Stimulated activated CD8-positive, alpha-beta memory T cell treated with anti-CD3 and anti-CD28 coated beads, Interleukin-12 subunit alpha, Interleukin-12 subunit beta, amount 100 ng/mL, for 1 hour (primary cell): ENCODE results near the gene NHLRC1.
A peak's percentile ranks its signal among the peaks of the same experiment; 100 is the strongest.
"Not testable (repeated sequence)": the region's sequence is repeated elsewhere in the genome, so short reads cannot be mapped to it uniquely, and the experiment has no call there.

Source experiments
- DNase-seq: peaks from one replicate; pipeline ENCODE4 v3.0.0-alpha.2; 2020; ENCODE audit warnings: low read depth

NHLRC1 gene

DNA sequence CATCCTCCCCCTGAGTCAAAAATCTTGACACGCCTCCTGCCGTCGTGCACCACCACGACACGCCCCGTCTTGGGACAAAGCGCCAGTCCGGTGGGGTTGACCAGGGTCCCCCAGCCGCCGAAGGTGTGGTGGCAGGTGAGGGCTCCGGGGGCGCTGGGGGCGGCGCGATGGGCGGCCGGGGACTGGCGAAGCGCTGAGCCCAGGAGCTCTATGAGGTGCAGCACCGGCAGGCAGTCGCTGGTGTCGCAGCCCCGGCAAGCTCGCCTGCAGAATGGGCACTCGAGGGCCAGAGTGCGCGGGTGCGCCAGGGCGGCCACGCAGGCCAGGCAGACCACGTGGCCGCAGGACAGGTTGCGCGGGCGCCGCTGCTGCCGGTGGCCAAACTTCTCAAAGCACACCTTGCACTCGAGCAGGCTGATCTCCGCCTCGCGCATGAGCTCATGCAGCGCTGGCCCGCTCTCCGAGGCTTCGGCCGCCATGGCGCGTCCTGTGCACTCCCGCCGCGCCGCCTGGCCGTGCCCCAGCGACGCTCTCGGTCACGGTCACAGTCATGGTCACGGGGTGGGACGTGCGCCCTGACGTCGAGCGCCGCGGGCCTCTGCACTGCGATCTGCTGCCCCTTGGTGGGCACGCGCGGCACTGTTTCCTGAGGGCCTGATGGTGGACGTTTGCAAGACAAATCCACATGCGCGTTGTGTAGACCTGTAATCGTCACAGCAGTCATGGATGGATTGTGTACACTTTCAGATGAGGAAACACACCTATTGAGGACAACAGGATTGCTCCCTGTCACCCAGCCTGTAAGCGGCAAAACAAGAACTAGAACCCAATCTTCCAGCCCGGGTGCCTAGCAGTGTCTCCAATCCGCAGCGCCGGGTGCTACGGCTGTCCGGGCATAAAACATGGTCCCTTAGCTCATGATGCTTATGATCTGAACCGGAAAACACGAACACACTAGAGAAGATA is at the start of gene NHLRC1:
Gene NHLRC1 (minus strand): TSS at position 550 of the 966 bp plus-strand sequence. CDS start 71 bp downstream, at position 479.
- peak; percentile 52 for DNase-seq

DNA sequence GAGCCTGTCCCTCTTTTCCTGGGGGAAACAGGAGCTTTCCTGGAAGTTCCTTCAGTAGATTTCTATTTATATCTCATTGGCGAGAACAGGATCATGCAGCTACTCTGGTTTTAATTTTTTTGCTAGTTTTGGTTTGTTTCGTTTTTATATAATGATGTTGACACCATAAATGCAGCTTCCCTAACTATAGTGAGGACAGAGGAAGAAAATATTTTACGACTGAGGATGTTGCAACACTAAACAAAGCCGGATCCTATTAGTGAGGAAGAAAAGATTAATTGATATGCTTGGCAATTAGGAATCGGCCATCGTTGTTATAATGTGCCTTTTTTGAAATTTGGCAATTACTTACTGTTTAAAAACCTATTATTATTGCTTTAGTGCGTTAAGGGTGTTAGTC is 49.4 kb upstream of the NHLRC1 start:
- no peak for DNase-seq

DNA sequence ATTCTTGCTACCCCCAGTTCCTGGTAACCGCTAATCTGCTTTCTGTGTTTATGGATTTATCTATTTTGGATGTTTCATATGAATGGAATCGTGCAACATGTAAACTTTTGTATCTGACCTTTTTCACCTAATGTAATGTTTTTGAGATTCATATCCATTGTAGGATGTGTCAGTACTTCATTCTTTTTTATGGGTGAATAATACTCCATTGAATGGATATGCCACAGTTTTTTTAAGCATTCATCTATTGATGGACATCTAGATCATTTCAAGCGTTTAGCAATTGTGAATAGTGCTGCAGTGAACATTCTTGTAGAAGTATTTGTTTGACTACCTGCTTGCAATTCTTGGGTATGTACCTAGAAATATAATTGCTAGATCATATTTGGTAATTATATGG is 45.8 kb upstream of the NHLRC1 start:
- DNase-seq = no peak

DNA sequence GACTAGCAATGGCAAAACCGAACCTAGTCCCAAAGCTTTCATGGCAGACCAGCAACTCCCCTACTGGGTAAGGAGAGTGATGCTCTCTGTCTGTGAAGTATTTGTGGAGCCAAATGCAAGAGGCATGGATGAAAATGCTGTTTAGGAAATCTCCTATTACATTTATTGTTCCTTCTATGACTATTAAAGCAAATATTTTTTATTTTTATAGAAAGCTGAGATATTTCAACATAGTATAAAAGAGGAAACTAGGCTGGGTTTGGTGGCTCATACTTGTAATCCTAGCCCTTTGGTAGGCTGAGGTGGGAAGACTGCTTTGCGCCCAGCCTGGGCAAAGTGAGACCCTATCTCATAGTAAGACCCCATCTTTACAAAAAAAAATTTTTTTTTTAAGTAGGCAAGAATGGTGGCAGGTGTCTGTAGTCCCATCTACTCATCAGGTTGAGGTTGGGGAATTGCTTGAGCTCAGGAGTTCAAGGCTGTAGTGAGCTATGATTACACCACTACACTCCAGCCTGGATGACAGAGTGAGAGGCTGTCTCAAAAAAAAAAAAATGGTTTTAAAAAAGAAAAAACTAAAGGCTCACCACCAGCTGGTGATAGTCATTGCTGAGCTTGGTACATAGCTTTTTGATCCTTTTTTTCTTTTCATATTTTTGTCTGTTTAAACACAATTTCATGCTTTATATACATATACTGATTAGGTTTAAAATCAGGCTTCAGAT is 44.0 kb upstream of the NHLRC1 start:
- no peak for DNase-seq

DNA sequence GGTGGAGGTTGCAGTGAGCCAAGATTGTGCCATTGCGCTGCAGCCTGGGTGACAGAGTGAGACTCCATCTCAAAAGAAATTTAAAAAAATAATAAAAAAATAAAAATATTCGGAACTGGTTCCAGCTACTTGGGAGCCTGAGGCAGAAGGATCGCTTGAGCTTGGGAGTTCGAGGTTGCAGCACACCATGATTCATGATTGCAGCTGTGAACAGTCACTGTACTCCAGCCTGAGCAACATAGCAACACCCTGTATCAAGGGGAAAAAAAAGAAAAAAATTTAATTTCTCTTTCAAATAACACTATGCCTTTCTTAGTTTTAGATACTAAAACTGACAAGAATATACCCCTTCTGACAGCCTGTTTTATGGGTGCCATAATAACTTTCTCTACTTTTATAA is 43.3 kb upstream of the NHLRC1 start:
- DNase-seq = no peak

DNA sequence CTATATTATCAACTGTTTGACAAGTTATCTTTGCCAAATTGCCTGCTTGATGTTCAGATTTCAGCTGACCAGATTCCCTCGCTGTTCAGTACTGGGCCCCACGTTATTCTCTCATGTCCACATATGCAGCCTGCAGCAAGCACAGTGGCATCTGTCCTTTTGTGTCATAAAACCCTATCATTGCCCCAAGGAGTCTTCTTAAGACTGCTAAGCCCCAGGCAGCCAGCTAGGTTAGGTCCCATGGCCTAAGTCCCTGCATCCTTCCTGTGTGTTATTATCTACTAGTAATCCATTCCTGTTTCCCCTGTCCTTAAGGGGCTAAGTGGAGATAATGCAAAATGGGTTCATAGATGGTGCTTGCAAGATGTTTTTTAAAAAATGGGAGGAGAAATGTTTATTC is 39.9 kb upstream of the NHLRC1 start:
- DNase-seq = no peak

DNA sequence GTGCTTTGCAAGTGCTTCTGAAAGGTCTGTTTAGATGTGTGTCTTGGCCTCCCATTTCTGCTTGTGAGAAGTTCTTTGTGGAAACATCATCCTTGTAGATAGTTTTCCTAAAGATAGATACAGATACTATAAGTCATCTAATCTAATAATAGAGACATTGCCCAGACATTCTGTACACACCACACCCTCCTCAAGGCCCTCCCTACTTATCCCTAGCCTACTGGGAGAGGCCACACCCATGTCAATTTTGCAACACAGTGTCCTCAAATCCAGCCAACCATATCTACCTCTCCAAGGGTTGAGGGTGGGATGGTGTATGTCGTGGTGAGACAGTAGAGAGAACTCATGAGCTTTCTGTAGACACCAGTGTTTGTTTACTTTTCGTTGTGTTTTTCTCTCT is 39.0 kb upstream of the NHLRC1 start:
- no peak for DNase-seq

DNA sequence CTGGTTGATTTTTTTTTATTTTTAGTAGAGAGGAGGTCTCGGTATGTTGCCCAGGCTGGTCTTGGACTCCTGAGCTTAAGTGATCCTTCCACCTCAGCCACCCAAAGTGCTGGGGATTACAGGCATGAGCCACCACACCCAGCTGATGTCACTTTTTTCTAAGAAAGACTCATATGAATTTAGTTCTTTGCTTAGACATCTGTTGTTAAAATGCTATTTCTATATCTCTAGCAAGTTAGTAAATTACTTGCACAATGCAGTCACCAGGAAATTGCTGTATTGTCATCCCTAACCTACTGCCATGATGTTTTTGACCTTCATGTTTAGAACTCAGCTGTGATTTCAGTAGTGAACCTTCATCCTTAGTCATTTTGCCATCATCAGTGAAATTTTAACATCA is 38.4 kb upstream of the NHLRC1 start:
- DNase-seq = no peak

DNA sequence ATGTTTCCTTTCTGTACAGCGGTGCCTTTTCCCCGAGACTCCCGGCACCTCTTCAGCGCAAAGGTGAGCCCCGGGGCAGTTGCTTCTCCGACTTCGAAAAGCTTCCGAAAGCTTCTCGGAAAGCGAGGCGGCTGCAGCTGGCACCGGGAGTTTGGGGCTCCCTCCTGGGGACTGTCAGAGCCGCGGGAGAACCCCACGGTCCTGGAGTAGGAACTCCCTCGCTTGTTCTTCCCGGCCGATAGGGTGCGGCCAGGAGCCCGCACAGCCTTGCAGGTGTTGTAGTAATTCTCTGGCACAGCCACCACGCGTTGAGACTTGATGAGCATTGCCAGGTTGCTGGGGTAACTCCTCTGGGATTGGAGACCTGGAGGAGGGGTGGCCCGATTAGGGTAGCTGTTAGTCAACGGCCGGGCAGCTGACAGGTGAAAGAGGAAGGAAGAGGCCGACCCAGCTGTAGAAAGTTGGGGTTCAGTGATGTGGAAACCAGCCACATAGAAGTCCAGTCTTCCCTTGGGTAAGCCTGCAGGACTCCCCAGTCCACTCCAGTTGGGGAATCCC is 33.5 kb upstream of the NHLRC1 start:
- peak; percentile 28 for DNase-seq

DNA sequence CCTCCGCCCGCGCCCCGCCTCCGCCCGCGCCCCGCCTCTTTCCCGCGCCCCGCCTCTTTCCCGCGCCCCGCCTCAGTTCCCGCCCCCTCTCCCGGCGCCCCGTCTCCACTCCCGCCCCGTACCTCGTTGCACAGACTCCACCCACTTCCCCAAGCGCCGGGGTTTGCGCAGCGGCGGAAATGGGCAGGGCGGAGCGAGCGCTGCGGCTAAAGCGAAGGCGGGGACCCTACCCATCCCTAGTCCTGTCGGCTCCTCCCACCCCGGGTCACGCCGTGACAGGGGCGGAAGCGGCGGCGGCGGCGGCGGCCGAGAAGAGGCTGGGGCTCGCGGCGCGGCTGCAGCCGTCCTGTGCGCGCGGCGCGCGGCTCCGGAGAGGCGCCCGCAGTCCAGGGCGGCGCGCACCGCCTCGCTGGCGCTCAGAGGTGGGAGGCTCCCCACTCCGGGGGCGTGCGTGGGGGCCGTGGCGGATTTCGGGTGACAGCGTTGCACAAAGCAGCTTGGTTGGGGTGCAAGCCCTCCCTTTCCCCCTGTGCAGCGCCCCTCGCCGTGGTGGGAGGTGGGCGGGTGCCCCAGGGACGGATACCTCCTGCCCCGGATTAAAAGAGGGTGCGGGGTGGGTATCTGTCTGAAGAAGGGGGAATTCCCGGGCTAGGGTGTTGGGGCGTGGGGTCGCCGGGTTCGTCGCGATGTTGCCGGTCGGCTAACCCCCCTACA is 32.8 kb upstream of the NHLRC1 start, which contains the start of gene KDM1B:
Gene KDM1B (plus strand): TSS at position 273 of the 714 bp plus-strand sequence. CDS start 4,474 bp downstream, outside the sequence.
- peak; percentile 97 for DNase-seq

DNA sequence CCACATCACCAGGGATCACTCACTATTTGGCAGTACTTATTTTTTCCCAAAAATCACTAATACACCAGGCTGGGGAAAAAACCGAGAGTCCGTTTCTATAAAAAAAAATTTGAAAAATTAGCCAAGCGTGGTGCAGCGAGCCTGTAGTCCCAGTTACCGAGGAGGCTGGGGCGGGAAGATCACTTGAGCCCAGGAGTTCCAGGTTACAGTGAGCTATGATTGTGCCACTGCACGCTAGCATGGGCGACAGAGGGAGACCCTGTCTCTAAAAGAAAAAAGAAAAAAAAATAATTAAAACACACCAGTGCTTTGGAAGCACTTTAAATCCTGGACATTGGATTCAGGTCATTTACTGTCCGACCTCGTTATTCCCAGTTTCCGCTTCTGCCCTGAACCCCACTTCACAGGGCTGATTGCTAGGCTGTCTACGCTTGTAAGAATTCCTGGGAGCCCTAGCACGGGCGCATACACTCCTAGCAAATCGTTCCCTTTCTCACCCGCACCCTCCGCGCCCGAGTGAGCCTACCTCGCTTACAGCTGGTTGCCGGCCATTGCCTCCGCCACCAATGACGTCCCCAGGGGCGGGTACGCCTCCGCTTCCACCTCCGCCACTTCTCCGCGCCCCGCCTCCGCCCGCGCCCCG is 32.2 kb upstream of the NHLRC1 start, which contains the start of gene TPMT:
Gene TPMT (minus strand): TSS at position 571 of the 643 bp plus-strand sequence. CDS start 5,950 bp downstream, outside the sequence.
- DNase-seq = no peak

DNA sequence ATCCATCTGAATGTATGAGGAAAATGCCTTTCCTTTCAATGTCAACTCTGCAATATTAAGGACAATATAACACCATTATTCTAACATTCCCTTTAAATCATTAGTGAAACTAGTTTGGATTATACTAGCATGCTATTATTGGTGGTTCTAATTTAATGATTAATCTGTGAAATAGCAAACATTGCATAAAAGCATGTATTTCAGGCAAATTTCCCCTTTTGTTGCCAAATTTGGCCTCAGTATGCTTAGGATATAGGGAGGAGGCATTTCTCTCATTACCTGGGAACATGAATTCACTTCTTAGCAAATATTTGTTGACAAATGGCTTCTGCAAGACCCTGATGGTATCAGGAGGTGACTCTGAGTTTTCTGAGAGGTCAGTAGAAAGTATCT is 30.8 kb upstream of the NHLRC1 start:
- no peak for DNase-seq

DNA sequence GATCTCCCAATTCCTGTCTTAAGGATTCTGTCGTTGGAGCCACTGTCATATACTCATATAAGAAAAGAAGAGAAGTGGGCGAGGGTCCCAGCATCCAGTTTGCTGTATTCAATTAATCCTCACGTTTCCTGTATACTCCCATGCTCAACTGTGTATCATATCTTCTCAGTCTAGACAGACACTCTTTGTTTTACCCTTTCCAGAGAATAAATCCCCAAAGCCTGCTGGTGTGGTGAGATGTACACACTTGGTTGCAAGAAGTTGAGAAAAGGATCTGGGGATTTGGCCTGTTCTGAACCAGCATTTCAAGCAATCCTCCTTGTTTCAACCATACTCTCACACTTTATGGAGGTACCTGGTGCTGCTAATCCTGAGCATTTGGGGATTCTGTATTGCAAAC is 29.3 kb upstream of the NHLRC1 start:
- no peak for DNase-seq

DNA sequence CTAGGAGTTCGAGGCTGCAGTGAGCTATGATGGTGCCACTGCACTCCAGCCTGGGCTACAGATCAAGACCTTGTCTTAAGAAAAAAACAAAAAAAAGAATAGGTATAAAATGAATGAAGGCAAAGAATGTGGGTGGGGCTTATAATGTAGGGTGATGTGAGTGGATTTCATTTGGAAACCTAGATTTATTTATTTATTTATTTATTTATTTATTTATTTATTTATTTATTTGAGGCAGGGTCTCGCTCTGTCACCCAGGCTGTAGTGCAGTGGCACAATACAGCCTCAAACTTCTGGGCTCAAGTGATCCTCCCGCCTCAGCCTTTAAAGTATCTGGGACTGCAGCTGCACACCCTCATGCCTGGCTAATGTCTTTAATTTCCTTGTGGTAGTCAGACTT is 28.9 kb upstream of the NHLRC1 start:
- not testable (repeated sequence) for DNase-seq

DNA sequence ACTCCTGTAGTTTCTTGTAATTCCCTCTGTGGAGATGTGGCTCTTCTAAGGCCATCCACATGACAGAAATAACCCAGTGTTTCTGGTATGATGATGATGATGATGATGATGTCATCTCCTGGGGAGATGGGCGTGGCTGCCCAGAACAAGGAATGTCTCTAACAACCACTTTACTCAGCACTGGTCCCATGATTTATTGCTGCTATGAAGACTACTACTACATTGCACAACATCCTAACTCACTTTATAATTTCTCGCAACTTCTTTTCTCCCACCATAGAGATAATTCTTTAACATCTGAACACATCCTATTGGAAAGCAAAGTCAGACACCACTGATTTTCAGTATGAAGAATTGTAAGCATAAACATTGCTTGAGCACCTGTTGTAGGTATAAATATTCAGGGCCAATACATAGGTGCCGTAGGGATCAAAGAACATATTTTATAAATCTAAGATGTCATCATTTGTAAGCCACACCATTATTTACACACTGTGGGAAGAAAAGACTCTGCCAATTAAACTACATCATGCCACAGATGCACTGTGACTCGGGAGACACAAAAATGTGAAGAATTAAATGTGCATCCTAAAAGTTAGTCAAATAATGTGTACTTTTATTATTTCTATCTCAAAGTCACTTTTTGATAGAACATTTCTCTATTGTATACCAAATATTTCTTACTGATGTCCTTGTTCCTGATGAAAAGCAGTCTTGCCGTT is 26.0 kb upstream of the NHLRC1 start:
- DNase-seq = no peak

DNA sequence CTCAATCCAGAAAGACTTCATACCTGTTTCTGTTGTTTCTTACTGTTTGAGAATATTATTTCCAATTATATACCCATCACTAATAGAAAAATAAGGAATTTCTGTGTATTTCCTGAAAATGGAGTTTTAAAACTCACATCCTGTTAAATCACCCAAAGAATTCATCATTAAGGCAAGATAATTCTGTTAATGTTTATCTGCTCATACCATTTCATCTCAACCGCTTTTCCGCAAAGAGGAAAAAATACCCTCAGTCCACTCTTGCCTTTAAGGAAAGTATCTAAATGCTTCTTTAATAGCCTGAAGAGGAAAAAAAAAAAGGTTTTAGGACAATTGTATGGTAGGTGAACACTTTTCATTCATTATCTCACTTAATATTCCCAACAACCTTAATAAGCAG is 25.1 kb upstream of the NHLRC1 start:
- DNase-seq = no peak

DNA sequence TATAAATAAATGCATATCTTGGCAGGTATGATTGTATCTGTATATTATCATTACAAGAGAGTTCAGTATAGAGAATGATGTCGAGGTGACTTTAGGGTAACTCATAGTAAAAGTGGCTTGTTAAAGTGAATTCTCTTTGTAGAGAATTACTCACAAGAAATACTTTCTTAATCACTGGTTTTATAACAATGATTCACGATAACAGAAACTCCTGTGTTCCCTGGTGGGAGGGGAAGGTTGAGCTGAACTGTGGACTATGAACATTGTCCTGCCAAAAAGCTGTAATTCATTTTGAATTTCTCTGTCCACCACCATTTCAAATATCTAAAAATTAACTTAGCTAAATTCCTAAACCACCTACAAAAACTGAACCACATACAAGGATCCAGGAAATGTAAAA is 24.7 kb upstream of the NHLRC1 start:
- no peak for DNase-seq

DNA sequence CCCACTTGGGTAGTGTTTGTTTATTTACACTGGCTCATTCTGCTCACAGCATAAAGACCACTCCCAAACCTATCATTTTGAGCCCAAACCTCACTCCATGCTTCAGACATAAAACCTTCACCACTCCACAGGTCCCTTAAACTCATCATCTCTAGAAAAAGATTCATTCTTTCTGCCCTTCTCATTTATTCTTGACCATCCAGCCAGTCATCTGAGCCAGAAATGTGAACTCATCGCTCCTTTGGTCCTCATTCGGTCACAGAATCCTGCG is 20.0 kb upstream of the NHLRC1 start:
- no peak for DNase-seq

DNA sequence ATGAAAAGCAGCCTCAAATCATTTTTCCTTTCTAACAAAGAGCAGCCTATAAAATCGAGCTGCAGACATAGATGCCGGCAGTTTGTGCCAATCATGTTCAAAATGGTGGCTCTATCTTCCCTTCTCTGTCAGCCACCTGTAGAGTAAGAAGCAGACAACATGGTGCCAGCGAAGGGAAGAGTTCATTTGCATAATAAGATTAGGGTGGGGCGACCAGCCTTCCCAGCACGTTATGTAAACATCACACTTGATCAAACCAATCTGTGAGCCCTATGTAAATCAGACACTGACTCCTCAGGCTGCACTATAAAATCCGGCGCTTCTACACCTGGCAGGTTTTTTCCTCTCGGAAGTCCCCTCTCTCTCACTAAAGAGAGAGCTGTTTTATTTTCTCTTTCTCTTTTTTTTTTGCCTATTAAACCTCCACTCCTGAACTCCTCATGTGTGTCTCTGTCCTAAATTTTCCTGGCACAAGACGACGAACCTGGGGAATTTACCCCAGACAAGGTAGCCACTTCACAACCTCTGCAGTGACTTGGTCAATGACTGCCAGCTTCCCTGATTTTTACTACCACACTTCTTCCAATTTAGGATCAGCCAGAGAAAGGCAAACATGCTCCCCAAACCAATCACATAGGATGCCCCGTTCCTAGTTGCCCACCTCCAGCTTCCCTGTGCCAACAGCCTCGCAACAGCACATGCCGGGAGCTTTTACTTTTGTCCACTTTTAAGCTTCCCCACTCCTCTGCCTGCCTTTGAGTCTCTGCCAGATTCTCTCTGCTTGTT is 19.5 kb upstream of the NHLRC1 start:
- DNase-seq = no peak

DNA sequence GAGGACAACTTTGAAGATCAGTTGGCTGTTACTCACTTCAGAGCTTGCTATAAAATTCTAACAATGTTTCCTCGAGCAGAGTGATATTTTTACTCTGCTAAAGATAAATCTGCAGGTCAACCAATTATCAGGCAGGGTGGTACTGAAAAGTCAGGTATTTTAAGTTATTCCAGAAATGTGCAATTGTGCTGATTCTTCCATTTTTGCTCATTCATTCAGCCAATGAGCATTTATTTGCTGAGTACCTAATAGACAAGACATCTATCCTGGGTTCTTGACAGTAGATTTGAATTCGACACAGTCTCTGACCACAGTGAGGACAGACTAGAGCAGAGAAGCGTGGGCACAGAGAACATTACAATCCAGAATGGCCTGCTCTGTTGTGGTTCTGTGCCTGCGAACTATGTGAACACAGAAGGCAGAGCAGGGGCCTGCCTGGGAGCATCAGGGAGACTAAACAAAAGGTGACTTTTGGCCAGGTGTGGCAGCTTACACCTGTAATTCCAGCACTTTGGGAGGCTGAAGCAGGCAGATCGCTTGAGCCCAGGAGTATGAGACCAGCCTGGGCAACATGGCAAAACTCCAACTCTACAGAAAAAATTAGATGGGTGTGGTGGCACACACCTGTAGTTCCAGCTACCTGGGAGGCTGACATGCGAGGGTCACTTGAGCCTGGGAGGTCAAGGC is 17.6 kb upstream of the NHLRC1 start:
- no peak for DNase-seq
